GM12874 (cell line): ENCODE results near the gene SLC30A2.
A peak's percentile ranks its signal among the peaks of the same experiment; 100 is the strongest.

Experiments
- CTCF ChIP-seq: IDR thresholded peaks from 2 replicates; pipeline ENCODE4 v1.5.1; 2011; ENCODE audit warnings: low read depth, mild to moderate bottlenecking, control low read depth, low read length, moderate library complexity; ENCODE audit not compliant: insufficient read depth

The SLC30A2 gene

GRCh38 chr1:26036756-26037281 lies 9.1 kb downstream of the SLC30A2 start:
- no peak for TF ChIP-seq CTCF

GRCh38 chr1:26035959-26036755 lies 9.8 kb downstream of the SLC30A2 start:
- peak; percentile 99 for TF ChIP-seq CTCF

GRCh38 chr1:26035203-26035958 lies 10.5 kb downstream of the SLC30A2 start:
- TF ChIP-seq CTCF = no peak

GRCh38 chr1:26034504-26035202 lies 11.3 kb downstream of the SLC30A2 start:
- TF ChIP-seq CTCF = no peak

GRCh38 chr1:26032656-26033357 lies 13.1 kb downstream of the SLC30A2 start:
- TF ChIP-seq CTCF = no peak

- TF ChIP-seq CTCF = no peak
These were observed 14.2 kb downstream of the SLC30A2 start for GRCh38 chr1:26031611-26032220.
